ENCODE results near the gene ABCC4.

The ABCC4 gene

GRCh38 chr13:95236774-95237173 lies 64.5 kb downstream of the ABCC4 start:
- peak overlapping the region; percentile 79 for H3K27ac ChIP-seq
- no peak for TF ChIP-seq CTCF (conservative IDR thresholded peaks at IDR 0.05)
- no peak for TF ChIP-seq ZFX (IDR thresholded peaks at IDR 0.05)

- no peak for TF ChIP-seq CTCF (conservative IDR thresholded peaks at IDR 0.05)
- no peak for TF ChIP-seq ZFX (IDR thresholded peaks at IDR 0.05)
- H3K27ac ChIP-seq: peak overlapping the region; percentile 79
Measured at GRCh38 chr13:95235974-95236373, 65.3 kb downstream of the ABCC4 start.

DNA sequence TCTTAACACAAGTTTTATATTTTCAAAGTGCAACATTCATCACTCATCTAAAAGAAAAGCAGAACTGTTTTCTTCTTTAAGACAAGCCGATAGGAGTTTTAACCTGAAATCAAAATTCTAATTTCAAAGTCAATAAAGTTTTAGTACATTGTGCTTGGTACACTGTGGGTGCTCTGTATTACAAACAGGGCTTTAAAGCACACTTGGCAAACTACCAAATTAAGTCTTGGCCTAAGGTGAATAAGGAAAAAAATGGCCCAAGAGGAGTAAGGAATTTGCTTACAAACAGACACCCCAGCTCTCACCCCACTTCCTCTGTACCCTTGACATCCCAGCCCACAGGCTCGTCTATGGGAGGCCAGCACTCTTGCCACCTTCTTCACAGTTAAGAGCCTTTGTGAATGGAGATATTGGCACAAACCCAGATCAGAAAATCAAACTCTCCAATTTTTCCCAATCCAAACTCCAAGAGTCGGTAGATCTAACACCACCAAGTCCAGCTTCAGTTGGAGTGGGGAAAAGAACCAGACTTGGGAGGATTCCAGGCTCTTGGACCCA lies 66.0 kb downstream of the ABCC4 start:
- peak overlapping the region; percentile 79 for H3K27ac ChIP-seq
- TF ChIP-seq CTCF (conservative IDR thresholded peaks at IDR 0.05) (no peak), ZFX (IDR thresholded peaks at IDR 0.05) (no peak)

DNA sequence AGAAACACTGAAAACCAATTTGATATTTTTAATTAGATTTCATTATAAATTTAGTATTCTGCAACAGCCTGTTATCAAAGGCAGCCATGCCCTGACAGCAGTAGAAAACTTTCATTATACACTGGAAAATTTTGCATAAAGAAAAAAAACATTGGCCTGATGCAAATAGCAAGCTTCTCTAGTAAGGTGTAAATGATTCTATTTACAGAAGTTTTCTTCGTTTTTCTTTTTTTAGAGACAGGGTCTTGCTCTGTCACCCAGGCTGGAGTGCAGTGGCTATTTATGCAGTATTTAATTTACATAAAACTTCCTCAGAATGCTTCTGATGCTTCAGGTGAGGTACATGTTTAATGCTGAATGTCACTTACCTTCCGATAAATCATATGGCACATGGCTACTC lies 67.0 kb downstream of the ABCC4 start:
- TF ChIP-seq CTCF (conservative IDR thresholded peaks at IDR 0.05) (no peak), ZFX (IDR thresholded peaks at IDR 0.05) (no peak)
- H3K27ac ChIP-seq: peak overlapping the region; percentile 79; the same call in 1 of the 2 replicates

- TF ChIP-seq CTCF (conservative IDR thresholded peaks at IDR 0.05) (no peak), ZFX (IDR thresholded peaks at IDR 0.05) (no peak)
- H3K27ac ChIP-seq: no peak overlapping the region; the same call in 1 of the 2 replicates
Measured at GRCh38 chr13:95233026-95233635, 68.1 kb downstream of the ABCC4 start.

- H3K27ac ChIP-seq: peak overlapping the region; percentile 77
- no peak for TF ChIP-seq CTCF (conservative IDR thresholded peaks at IDR 0.05)
- TF ChIP-seq ZFX (IDR thresholded peaks at IDR 0.05): no peak
Measured at GRCh38 chr13:95231393-95231792, 69.9 kb downstream of the ABCC4 start.

GRCh38 chr13:95229855-95230254 lies 71.4 kb downstream of the ABCC4 start:
- TF ChIP-seq ZFX (IDR thresholded peaks at IDR 0.05) (no peak), CTCF (conservative IDR thresholded peaks at IDR 0.05) (no peak)
- peak overlapping the region; percentile 35; the same call in 1 of the 2 replicates for H3K27ac ChIP-seq
